ENCODE data around the gene SNX3. TPM values are rescaled to one million over a fixed set of nuclear protein-coding genes. Genes with fewer than 3 reads are reported as not detected.
A peak's percentile ranks its signal among the peaks of the same experiment; 100 is the strongest.

Gene SNX3
- total RNA-seq, 1 donor from 2014 or later: 245 TPM

DNA sequence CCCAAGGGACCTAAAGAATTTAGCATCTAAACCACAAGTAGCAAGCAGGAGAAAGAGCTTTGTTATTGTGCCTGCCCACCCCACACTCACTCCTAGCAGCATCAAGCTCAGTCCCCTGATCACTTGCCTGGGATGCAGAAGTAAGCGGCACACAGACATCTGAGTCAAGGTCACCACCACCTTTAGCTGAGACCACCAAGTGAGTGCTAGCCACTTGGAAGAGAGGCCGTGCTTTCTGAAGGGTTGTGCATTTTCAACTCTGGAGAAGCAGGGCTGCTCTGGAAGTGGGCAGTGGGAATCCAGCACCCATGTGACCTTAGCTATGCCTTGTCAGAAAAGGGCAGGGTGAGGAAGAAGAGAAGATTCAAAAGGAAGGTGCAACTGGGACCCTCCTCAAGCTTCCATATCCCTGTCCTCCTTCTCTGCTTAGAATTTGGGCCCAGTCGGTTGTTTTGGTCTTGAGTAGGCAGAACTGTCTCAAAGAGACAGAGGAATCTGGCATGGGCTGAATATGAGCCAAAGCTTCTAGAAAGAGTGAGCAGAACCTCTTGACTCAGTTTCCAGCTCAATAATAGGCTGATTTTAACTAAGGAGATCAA is 88.8 kb downstream of the SNX3 start:
- H3K9me3 ChIP-seq (replicated peaks): no peaks in the 10 kb centered on the region
- H3K36me3 ChIP-seq: no peaks in the 10 kb centered on the region
- intact Hi-C loops (cut with micrococcal nuclease): no loop called here
- TF ChIP-seq, protein P1, sequence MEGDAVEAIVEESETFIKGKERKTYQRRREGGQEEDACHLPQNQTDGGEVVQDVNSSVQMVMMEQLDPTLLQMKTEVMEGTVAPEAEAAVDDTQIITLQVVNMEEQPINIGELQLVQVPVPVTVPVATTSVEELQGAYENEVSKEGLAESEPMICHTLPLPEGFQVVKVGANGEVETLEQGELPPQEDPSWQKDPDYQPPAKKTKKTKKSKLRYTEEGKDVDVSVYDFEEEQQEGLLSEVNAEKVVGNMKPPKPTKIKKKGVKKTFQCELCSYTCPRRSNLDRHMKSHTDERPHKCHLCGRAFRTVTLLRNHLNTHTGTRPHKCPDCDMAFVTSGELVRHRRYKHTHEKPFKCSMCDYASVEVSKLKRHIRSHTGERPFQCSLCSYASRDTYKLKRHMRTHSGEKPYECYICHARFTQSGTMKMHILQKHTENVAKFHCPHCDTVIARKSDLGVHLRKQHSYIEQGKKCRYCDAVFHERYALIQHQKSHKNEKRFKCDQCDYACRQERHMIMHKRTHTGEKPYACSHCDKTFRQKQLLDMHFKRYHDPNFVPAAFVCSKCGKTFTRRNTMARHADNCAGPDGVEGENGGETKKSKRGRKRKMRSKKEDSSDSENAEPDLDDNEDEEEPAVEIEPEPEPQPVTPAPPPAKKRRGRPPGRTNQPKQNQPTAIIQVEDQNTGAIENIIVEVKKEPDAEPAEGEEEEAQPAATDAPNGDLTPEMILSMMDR (IDR thresholded peaks at IDR 0.05; ENCODE audit: borderline replicate concordance): no peak
- no peak overlapping the region for H3K4me3 ChIP-seq
- peaks cover 62% of the 10 kb centered on the region for H3K4me1 ChIP-seq
- H3K27me3 ChIP-seq (ENCODE audit: low read depth): peaks cover 100% of the 10 kb centered on the region
- no peak overlapping the region for H3K27ac ChIP-seq (replicated peaks)
- no peak for DNase-seq

DNA sequence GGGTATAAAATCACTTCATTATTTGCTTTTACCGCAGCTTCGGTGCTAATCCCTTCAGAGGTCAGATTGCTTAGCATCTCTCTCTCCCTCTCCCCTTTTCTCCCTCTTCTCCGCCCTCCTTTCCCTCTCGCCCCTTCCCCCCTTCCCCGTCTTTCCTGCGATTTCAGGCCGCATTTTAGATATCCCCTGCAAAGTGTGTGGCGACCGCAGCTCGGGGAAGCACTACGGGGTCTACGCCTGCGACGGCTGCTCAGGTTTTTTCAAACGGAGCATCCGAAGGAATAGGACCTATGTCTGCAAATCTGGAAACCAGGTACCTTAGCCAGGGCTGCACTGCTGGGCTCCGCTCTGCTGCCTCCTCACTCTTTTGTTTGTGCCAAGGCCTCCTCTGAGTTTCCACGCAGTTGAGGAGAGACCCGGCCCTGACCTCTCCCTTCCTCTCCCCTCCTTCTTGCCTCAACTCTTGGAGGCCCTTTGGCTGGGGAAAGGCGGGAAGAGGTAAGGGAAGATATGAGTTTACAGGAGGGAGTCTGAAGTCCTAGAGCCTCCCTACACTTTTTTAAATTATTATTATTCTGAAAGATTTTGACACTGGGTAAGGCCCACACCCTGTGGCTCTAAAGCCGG is 89.4 kb downstream of the SNX3 start:
- Histone ChIP-seq H3K36me3 (no peaks in the 10 kb centered on the region), H3K27ac (replicated peaks) (no peak overlapping the region), H3K4me3 (no peak overlapping the region), H3K9me3 (replicated peaks) (no peaks in the 10 kb centered on the region), H3K4me1 (peaks cover 66% of the 10 kb centered on the region), H3K27me3 (ENCODE audit: low read depth) (peaks cover 100% of the 10 kb centered on the region)
- intact Hi-C loops (cut with micrococcal nuclease): no loop called here
- TF ChIP-seq, protein P1 (IDR thresholded peaks at IDR 0.05; ENCODE audit: borderline replicate concordance): no peak
- no peak for DNase-seq

DNA sequence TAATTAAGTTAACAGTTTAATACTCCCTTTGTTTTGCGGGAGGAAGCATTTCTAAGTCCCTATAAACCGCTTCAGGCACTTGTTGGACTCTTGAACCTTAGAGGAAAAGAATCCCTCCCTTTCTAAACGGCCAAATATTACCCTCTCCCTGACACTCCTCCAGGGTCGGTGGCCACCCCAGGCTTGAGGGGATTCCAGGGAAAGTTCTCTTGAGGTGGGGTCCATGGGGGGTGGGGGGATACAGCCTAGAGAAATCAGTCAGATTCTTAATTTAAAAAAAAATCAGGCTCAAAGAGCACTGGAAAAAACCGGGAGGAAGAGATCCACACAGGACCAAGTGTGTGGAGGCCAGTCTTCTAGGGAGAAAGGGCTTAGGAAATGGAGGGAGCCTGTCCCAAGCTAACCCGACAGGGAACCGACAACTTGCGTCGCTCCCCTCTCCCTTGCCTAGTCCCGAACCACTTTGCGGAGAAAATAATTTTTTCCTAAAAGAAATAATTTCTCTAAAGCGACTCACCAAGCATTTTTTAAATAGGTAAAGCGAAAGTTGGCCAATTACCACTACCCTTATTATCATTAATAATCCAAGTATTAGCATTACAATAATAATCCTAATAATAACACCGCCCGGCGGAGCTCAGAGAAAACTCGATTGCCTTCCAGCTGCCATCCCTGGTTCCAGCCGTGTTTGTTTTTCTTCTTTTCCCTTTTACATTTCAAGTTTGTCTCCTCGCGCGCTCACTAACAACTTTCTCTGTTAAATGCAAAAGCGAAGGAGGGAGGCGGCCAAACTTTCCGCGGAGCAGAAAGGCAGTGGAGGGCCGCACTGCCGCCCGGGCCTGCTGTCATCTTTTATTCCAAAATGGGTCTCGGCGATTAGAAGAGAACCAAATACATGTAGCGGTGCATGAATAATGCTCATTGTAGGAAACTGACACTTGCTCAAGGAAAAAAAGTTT is 90.2 kb downstream of the SNX3 start:
- H3K4me1 ChIP-seq: peaks cover 66% of the 10 kb centered on the region

DNA sequence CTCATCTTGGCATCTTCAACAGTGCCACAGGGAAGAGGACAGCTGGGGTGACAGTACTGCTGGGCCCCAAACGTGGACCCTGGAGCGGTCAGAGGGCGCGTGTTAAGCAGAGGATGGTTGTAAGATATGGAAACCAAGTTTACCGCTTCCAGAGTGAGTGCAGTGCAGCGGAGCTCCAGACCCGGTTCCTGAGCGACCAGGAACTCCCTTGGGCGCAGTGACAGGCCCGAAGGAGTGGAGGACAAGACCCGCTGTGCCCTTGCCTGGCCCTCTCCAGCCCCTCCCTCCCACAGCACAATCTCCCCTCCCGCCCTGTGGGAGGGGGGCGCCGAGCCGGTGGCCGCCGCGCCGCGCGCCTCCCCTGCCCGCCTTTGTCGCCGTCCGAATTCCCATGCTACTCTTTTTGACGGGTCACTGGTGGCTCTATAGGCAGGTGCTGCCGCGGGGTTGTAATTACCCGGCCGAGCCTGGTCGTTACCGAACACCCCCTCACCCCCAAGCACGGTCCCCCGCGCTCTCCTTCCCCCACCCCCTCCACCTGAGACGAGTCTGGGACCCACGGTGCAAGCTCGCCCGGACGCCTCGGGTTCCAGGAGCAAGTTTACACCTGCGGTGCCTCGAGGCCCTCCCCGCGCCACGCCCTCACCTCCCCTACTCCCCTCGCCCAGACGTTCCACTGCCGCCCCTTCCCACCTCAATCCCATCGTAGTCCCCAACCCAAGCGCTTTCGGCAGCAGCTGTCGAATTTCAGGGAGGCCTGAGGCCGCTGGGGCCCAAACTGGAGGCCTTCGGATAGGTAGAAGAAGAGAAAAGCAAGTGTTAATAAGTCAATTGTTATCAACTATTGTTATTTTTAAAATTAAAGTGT is 91.1 kb downstream of the SNX3 start:
- H3K36me3 ChIP-seq: no peaks in the 10 kb centered on the region
- no peaks in the 10 kb centered on the region for H3K9me3 ChIP-seq (replicated peaks)
- DNase-seq: no peak
- intact Hi-C loops (cut with micrococcal nuclease): no loop called here
- H3K27me3 ChIP-seq (ENCODE audit: low read depth): peaks cover 100% of the 10 kb centered on the region
- H3K4me1 ChIP-seq: peaks cover 67% of the 10 kb centered on the region
- H3K27ac ChIP-seq (replicated peaks): no peak overlapping the region
- peak overlapping the region; percentile 52 for H3K4me3 ChIP-seq
- TF ChIP-seq, protein P1 (IDR thresholded peaks at IDR 0.05; ENCODE audit: borderline replicate concordance): no peak

More for the DNA sequence above, 90.2 kb downstream of the SNX3 start:
- Histone ChIP-seq H3K36me3 (no peaks in the 10 kb centered on the region), H3K4me3 (no peak overlapping the region), H3K9me3 (replicated peaks) (no peaks in the 10 kb centered on the region), H3K27me3 (ENCODE audit: low read depth) (peaks cover 100% of the 10 kb centered on the region), H3K27ac (replicated peaks) (no peak overlapping the region)
- TF ChIP-seq, protein P1 (IDR thresholded peaks at IDR 0.05; ENCODE audit: borderline replicate concordance): no peak
- DNase-seq: no peak
- intact Hi-C loops (cut with micrococcal nuclease): no loop called here

Data from left ventricle myocardium inferior (tissue), 1 donor.